ENCODE measurements around the gene SHF.

SHF gene

DNA sequence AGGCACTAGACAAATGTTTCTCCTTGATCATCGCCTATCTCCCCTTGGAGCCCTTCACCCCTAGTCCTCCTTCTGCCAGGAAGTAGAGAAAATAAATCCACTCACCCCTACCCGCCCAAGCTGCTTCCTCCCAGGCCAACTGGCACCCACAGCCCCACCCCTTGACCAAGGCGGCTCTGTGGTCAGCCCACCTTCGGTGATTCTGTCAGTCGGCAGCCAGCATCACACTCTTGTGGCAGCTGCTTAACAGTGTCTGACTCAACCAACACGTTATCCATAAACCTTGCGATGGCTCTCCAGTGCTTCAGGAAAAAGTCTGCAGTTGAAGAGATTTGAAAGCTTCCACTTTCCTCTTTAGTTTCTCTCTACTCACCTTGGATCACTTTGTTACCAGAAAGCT lies 7.6 kb downstream of the SHF start:
- H2AFZ ChIP-seq (ENCODE audit: low read length), result no peak overlapping the region
- H3F3A ChIP-seq (ENCODE audit: low read depth), result peaks cover 4% of the 10 kb centered on the region; the same call in 1 of the 2 replicates
- peaks cover 86% of the 10 kb centered on the region for H3K79me2 ChIP-seq (ENCODE audit: insufficient read depth, low read length)
- peak overlapping the region; percentile 80 for H3K9ac ChIP-seq (ENCODE audit: low read depth, low read length, poor library complexity, severe bottlenecking)
- H3K4me2 ChIP-seq (ENCODE audit: low read depth, low read length, poor library complexity, severe bottlenecking), result peak overlapping the region; percentile 99
- TF ChIP-seq, protein P1, sequence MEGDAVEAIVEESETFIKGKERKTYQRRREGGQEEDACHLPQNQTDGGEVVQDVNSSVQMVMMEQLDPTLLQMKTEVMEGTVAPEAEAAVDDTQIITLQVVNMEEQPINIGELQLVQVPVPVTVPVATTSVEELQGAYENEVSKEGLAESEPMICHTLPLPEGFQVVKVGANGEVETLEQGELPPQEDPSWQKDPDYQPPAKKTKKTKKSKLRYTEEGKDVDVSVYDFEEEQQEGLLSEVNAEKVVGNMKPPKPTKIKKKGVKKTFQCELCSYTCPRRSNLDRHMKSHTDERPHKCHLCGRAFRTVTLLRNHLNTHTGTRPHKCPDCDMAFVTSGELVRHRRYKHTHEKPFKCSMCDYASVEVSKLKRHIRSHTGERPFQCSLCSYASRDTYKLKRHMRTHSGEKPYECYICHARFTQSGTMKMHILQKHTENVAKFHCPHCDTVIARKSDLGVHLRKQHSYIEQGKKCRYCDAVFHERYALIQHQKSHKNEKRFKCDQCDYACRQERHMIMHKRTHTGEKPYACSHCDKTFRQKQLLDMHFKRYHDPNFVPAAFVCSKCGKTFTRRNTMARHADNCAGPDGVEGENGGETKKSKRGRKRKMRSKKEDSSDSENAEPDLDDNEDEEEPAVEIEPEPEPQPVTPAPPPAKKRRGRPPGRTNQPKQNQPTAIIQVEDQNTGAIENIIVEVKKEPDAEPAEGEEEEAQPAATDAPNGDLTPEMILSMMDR (conservative IDR thresholded peaks at IDR 0.05; ENCODE audit: low read length), result 0 out of 2 replicates have a peak, but pooled peaks have one; percentile 11
- no peak for TF ChIP-seq EZH2phosphoT487 (IDR thresholded peaks at IDR 0.05; ENCODE audit: borderline replicate concordance)
- H3K4me3 ChIP-seq (ENCODE audit: low read length, poor library complexity, severe bottlenecking), result peak overlapping the region; percentile 88
- H4K20me1 ChIP-seq (ENCODE audit: insufficient read depth, low read length, poor library complexity, severe bottlenecking), result peaks cover 10% of the 10 kb centered on the region
- no peaks in the 10 kb centered on the region for H3K9me2 ChIP-seq (replicated peaks; ENCODE audit: low read depth, low read length)
- H3K9me3 ChIP-seq (ENCODE audit: insufficient read depth, low read depth, low read length), result no peaks in the 10 kb centered on the region
- H3K27me3 ChIP-seq (ENCODE audit: insufficient read depth, low read length, poor library complexity, severe bottlenecking), result no peaks in the 10 kb centered on the region
- H3K4me1 ChIP-seq (ENCODE audit: insufficient read depth, low read length, poor library complexity, severe bottlenecking), result peaks cover 63% of the 10 kb centered on the region
- H3K36me3 ChIP-seq (ENCODE audit: insufficient read depth, low read length), result peaks cover 23% of the 10 kb centered on the region; the same call in 1 of the 2 replicates

DNA sequence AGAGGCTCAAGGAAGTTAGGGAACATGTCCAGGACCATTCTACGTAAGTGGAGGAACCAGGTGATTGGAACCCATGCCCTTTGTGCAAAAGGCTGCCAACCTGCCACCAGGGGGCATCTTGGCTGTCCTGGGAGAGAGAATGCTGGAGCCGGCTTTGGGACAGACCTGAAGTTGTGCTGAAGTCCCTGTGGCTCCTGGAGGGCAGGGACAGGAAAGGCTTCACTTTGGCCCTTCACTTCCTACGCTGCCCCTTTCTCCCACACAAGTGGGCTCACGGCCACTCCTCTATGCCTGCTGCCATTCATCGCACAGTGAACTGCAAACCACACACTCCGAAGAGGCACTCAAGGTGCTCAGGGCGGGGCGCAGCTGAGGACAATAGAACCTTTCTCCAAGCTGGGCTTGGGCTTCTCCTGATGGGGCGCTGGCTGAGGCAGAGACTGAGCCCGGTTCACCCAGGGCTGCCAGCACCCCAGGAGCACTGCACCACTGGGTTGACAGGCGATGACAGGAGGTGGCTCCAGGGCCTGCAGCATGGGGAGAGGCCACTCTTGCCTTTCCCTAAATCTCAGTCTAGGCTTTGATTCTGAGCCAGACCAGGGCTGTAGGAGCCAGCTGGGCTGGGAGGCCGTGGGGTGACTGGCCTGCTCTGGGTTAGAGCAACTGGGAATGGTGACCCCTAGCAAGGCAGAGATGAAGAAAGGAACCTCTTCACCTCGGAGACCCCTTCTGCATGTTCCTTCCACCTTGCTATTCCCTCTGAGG lies 8.4 kb downstream of the SHF start:
- Histone ChIP-seq H3F3A (ENCODE audit: low read depth) (peaks cover 4% of the 10 kb centered on the region; the same call in 1 of the 2 replicates), H2AFZ (ENCODE audit: low read length) (no peak overlapping the region), H3K9ac (ENCODE audit: low read depth, low read length, poor library complexity, severe bottlenecking) (peak overlapping the region; percentile 80), H3K79me2 (ENCODE audit: insufficient read depth, low read length) (peaks cover 80% of the 10 kb centered on the region), H3K9me3 (ENCODE audit: insufficient read depth, low read depth, low read length) (no peaks in the 10 kb centered on the region), H3K4me1 (ENCODE audit: insufficient read depth, low read length, poor library complexity, severe bottlenecking) (peaks cover 56% of the 10 kb centered on the region), H4K20me1 (ENCODE audit: insufficient read depth, low read length, poor library complexity, severe bottlenecking) (peaks cover 6% of the 10 kb centered on the region), H3K4me3 (ENCODE audit: low read length, poor library complexity, severe bottlenecking) (peak overlapping the region; percentile 88), H3K36me3 (ENCODE audit: insufficient read depth, low read length) (peaks cover 26% of the 10 kb centered on the region; the same call in 1 of the 2 replicates), H3K4me2 (ENCODE audit: low read depth, low read length, poor library complexity, severe bottlenecking) (peak overlapping the region; percentile 99), H3K9me2 (replicated peaks; ENCODE audit: low read depth, low read length) (no peaks in the 10 kb centered on the region), H3K27me3 (ENCODE audit: insufficient read depth, low read length, poor library complexity, severe bottlenecking) (no peaks in the 10 kb centered on the region)
- TF ChIP-seq EZH2phosphoT487 (IDR thresholded peaks at IDR 0.05; ENCODE audit: borderline replicate concordance), result no peak
- TF ChIP-seq, protein P1 (conservative IDR thresholded peaks at IDR 0.05; ENCODE audit: low read length), result peak; percentile 79

DNA sequence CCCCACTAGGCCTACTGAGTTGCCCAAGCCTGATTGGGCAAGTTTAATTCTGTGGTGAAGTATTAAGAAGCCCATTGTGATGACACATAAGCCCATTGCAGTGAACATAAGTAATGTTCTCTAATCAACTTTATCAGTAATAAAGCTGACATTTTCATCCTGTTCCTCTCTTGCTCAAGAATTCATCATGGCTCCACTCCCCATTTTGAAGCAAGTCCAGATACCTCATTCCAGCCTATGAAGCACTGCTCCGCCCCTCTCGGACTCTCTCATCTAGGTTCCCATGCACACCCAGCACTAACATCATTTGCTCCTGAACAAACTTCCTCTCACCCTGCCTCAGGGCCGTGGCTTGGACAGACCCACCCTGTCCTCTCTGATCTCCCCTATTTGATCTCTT lies 10.5 kb downstream of the SHF start:
- TF ChIP-seq, protein P1 (conservative IDR thresholded peaks at IDR 0.05; ENCODE audit: low read length), result no peak
- TF ChIP-seq EZH2phosphoT487 (IDR thresholded peaks at IDR 0.05; ENCODE audit: borderline replicate concordance), result no peak
- Histone ChIP-seq H4K20me1 (ENCODE audit: insufficient read depth, low read length, poor library complexity, severe bottlenecking) (no peaks in the 10 kb centered on the region), H3K9ac (ENCODE audit: low read depth, low read length, poor library complexity, severe bottlenecking) (no peak overlapping the region), H3K4me2 (ENCODE audit: low read depth, low read length, poor library complexity, severe bottlenecking) (no peak overlapping the region), H3K4me1 (ENCODE audit: insufficient read depth, low read length, poor library complexity, severe bottlenecking) (peaks cover 35% of the 10 kb centered on the region), H3K9me2 (replicated peaks; ENCODE audit: low read depth, low read length) (no peaks in the 10 kb centered on the region), H3K79me2 (ENCODE audit: insufficient read depth, low read length) (peaks cover 64% of the 10 kb centered on the region), H2AFZ (ENCODE audit: low read length) (no peak overlapping the region), H3K36me3 (ENCODE audit: insufficient read depth, low read length) (peaks cover 43% of the 10 kb centered on the region; the same call in 1 of the 2 replicates), H3K9me3 (ENCODE audit: insufficient read depth, low read depth, low read length) (no peaks in the 10 kb centered on the region), H3K27me3 (ENCODE audit: insufficient read depth, low read length, poor library complexity, severe bottlenecking) (no peaks in the 10 kb centered on the region), H3F3A (ENCODE audit: low read depth) (peaks cover 4% of the 10 kb centered on the region; the same call in 1 of the 2 replicates), H3K4me3 (ENCODE audit: low read length, poor library complexity, severe bottlenecking) (no peak overlapping the region)

Measured in Loucy (cell line).